Uterine smooth muscle cell (primary cell): ENCODE measurements around the gene HOXC4. TPM values are rescaled to one million over a fixed set of nuclear protein-coding genes. Genes with fewer than 3 reads are reported as not detected.

Experiments used
- total RNA-seq: library from RNA; depleted of rRNA; stranded (reverse); fragments of >200 nt; gene quantifications from 2 replicates; pipeline ENCODE4 v1.2.3, GENCODE V29; 2014

HOXC4 gene
- not detected in 2 replicates for total RNA-seq

DNA sequence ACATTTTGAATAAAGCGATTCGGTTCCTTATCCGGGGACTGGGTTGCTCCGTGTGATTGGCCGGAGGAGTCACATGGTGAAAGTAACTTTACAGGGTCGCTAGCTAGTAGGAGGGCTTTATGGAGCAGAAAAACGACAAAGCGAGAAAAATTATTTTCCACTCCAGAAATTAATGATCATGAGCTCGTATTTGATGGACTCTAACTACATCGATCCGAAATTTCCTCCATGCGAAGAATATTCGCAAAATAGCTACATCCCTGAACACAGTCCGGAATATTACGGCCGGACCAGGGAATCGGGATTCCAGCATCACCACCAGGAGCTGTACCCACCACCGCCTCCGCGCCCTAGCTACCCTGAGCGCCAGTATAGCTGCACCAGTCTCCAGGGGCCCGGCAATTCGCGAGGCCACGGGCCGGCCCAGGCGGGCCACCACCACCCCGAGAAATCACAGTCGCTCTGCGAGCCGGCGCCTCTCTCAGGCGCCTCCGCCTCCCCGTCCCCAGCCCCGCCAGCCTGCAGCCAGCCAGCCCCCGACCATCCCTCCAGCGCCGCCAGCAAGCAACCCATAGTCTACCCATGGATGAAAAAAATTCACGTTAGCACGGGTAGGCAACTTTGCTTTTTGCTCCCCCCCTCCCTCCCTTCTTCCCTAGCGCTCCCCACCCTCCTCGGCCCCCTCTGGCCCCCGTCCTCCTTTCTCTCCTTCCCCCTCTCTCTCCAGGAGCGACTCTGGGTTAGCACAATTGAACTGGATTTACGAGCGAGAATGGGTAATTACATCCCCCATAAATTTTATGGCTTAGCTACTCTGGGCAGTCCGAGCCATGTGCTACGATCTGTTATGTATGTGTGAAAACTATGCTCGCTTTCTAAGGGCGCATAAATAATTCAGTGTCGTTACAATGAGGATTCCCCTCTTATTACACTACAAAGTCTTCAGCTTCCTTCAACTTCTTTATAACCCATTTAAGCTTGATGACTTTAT, at the start of gene HOXC4:
Gene HOXC4 (plus strand): TSS at position 85 of the 991 bp plus-strand sequence. CDS start 88 bp downstream, at position 173.

DNA sequence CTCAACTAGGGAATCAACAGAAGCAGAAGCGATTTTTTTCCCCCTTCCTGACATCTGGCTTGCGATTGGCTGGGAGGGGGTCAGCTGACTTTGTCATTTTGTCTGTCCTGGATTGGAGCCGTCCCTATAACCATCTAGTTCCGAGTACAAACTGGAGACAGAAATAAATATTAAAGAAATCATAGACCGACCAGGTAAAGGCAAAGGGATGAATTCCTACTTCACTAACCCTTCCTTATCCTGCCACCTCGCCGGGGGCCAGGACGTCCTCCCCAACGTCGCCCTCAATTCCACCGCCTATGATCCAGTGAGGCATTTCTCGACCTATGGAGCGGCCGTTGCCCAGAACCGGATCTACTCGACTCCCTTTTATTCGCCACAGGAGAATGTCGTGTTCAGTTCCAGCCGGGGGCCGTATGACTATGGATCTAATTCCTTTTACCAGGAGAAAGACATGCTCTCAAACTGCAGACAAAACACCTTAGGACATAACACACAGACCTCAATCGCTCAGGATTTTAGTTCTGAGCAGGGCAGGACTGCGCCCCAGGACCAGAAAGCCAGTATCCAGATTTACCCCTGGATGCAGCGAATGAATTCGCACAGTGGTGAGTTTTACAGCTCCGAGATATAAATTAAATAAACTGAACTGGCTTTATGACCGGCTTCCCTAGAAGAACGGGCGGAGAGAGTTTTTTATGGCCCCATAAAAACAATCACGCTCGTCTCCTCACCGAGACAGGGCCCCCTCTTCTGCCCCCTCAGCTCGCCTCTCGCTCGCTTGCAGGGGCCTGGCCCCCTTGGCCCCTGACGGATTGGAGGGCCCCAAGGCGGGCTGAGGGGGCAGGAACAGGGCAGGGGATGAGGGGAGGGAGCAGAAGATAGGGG, 25.1 kb upstream of the HOXC4 start, which contains the start of gene HOXC6:
Gene HOXC6 (plus strand): TSS at position 127 of the 888 bp plus-strand sequence. CDS start 82 bp downstream, at position 209.

DNA sequence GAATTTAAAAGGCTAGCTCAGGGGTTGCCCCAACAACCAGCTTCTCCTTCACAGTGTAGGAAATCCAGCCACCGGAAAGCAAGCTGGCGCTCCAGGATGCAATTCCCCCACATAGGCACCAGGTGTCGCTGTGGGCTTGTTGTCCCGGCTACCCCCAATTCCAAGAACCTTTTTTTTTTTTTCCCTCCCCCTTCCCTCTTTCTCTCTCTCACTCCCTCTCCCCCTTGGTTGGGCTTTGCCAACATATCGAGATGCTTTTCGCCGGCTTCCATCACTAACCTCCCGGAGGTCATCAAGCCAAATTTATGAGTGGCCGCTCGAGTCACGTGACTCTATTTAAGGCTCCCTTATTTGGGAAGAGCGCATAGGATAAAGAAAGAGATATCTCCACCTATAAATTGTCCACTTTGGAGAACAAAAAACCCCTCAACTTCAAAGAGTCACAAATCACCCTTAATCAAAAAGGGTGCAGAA, 21.0 kb upstream of the HOXC4 start, which contains the start of gene HOXC5:
Gene HOXC5 (plus strand): TSS at position 424 of the 474 bp plus-strand sequence. CDS start 73 bp downstream, outside the sequence.

Other genes starting within 250 kb of the HOXC4 start
- gene HOXC13, start 115.0 kb upstream of the HOXC4 start, total RNA-seq, result not detected in 2 replicates
- gene HOXC12, start 98.9 kb upstream of the HOXC4 start, total RNA-seq, result not detected in 2 replicates
- gene HOXC11, start 80.7 kb upstream of the HOXC4 start, total RNA-seq, result not detected in 2 replicates
- gene HOTAIR, start 78.9 kb upstream of the HOXC4 start, total RNA-seq, result under 0.01 TPM in 1 of 2 replicates, not detected in the other
- not detected in 2 replicates for gene HOXC10, start 68.7 kb upstream of the HOXC4 start, total RNA-seq
- 0.11 TPM in 1 of 2 replicates, not detected in the other for gene HOXC9, start 53.7 kb upstream of the HOXC4 start, total RNA-seq
- gene HOXC8, start 44.9 kb upstream of the HOXC4 start, total RNA-seq, result not detected in 2 replicates
- gene HOXC6, start 25.4 kb upstream of the HOXC4 start, total RNA-seq, result 0.11 TPM in 1 of 2 replicates, not detected in the other
- under 0.01 TPM in 1 of 2 replicates, not detected in the other for gene HOXC5, start 20.8 kb upstream of the HOXC4 start, total RNA-seq
- gene SMUG1, start 135.2 kb downstream of the HOXC4 start, total RNA-seq, result 26.2 and 32.2 TPM in 2 replicates
- 32.5 and 51.1 TPM in 2 replicates for gene CBX5, start 226.3 kb downstream of the HOXC4 start, total RNA-seq
- gene HNRNPA1, start 226.9 kb downstream of the HOXC4 start, total RNA-seq, result 453 and 704 TPM in 2 replicates
- not detected in 2 replicates for gene NFE2, start 247.2 kb downstream of the HOXC4 start, total RNA-seq